Osteoblast (primary cell): ENCODE measurements around the gene KCNJ13. TPM values are rescaled to one million over a fixed set of nuclear protein-coding genes. Genes with fewer than 3 reads are reported as not detected.
"Not testable (repeated sequence)": the region's sequence is repeated elsewhere in the genome, so short reads cannot be mapped to it uniquely, and the experiment has no call there.

Experiments
- DNase-seq: peaks from one replicate; pipeline ENCODE4 v3.0.0; 2011; ENCODE audit warnings: low spot score, mixed read lengths; ENCODE audit not compliant: insufficient read length; ENCODE audit errors: missing footprints
- H2AFZ ChIP-seq: 2 replicates; pipeline ENCODE4 v1.6.0; 2011; ENCODE audit warnings: mild to moderate bottlenecking, low read length
- H3K27ac ChIP-seq: 2 replicates; pipeline ENCODE4 v1.5.1; 2011; ENCODE audit warnings: mild to moderate bottlenecking, low read depth, low read length, moderate library complexity
- H3K27me3 ChIP-seq: 2 replicates; pipeline ENCODE4 v1.6.0; 2012; ENCODE audit warnings: mild to moderate bottlenecking, control low read depth, inconsistent platforms, low read length, moderate library complexity; ENCODE audit not compliant: insufficient read depth
- H3K36me3 ChIP-seq: 2 replicates; pipeline ENCODE4 v1.5.1; 2011; ENCODE audit warnings: mild to moderate bottlenecking, low read length, control low read depth, moderate library complexity; ENCODE audit not compliant: insufficient read depth
- H3K4me1 ChIP-seq: 2 replicates; pipeline ENCODE4 v1.5.1; 2011; ENCODE audit warnings: mild to moderate bottlenecking, low read length, control low read depth, moderate library complexity; ENCODE audit not compliant: insufficient read depth
- H3K4me2 ChIP-seq: 2 replicates; pipeline ENCODE4 v1.6.0; 2011; ENCODE audit warnings: mild to moderate bottlenecking, low read length; ENCODE audit not compliant: insufficient read depth
- H3K4me3 ChIP-seq: fragments of 200-600 bp; sonication (generic); 3 replicates; pipeline ENCODE4 v1.5.1; 2012; ENCODE audit warnings: mild to moderate bottlenecking, low read length, inconsistent platforms; ENCODE audit not compliant: insufficient read depth
- H3K79me2 ChIP-seq: 2 replicates; pipeline ENCODE4 v1.6.0; 2012; ENCODE audit warnings: mild to moderate bottlenecking, low read length, control low read depth, inconsistent platforms; ENCODE audit not compliant: insufficient read depth
- H3K9me3 ChIP-seq: 2 replicates; pipeline ENCODE4 v1.5.1; 2011; ENCODE audit warnings: low read depth, low read length, control low read depth
- H4K20me1 ChIP-seq: 2 replicates; pipeline ENCODE4 v1.6.0; 2012; ENCODE audit warnings: mild to moderate bottlenecking, low read length, control low read depth; ENCODE audit not compliant: insufficient read depth
- small RNA-seq: library from RNA; depleted of rRNA; stranded (forward); fragments of <200 nt; gene quantifications from one replicate; pipeline ENCODE3, GENCODE V24; 2012
- total RNA-seq: library from RNA; depleted of rRNA; stranded (reverse); fragments of >200 nt; gene quantifications from 2 replicates; pipeline ENCODE4 v1.2.3, GENCODE V29; 2012
- TF ChIP-seq, protein P1 (sequence below): IDR thresholded peaks from 2 replicates; pipeline ENCODE4 v1.5.1; 2011; ENCODE audit warnings: mild to moderate bottlenecking, low read depth, low read length, moderate library complexity; ENCODE audit errors: extremely low read depth

The KCNJ13 gene
- total RNA-seq, 1 donor, result not detected

DNA sequence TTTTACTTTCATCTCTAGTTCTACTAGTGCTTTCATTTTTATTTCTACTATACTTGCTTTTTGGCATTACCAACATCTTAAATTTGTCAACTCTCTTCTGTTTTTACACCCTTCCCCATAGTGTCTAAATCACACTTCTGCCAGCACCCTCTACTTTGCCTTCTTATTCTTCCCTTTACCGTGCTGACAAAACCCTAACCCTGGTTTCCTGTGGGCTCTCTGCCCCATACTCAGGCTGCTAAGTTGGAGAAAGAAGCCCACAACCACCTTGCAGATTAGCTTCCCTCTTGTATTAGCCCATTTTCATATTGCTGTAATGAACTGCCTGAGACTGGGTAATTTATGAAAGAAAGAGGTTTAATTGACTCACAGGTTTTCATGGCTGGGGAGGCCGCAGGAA is 54.5 kb downstream of the KCNJ13 start:
- Histone ChIP-seq H3K4me1 (no peaks in the 10 kb centered on the region), H4K20me1 (peaks cover 27% of the 10 kb centered on the region), H3K27ac (no peak overlapping the region), H2AFZ (no peak overlapping the region), H3K4me3 (no peak overlapping the region), H3K9me3 (no peaks in the 10 kb centered on the region), H3K79me2 (peaks cover 93% of the 10 kb centered on the region), H3K4me2 (no peak overlapping the region), H3K27me3 (no peaks in the 10 kb centered on the region), H3K36me3 (peaks cover 21% of the 10 kb centered on the region)
- TF ChIP-seq, protein P1, sequence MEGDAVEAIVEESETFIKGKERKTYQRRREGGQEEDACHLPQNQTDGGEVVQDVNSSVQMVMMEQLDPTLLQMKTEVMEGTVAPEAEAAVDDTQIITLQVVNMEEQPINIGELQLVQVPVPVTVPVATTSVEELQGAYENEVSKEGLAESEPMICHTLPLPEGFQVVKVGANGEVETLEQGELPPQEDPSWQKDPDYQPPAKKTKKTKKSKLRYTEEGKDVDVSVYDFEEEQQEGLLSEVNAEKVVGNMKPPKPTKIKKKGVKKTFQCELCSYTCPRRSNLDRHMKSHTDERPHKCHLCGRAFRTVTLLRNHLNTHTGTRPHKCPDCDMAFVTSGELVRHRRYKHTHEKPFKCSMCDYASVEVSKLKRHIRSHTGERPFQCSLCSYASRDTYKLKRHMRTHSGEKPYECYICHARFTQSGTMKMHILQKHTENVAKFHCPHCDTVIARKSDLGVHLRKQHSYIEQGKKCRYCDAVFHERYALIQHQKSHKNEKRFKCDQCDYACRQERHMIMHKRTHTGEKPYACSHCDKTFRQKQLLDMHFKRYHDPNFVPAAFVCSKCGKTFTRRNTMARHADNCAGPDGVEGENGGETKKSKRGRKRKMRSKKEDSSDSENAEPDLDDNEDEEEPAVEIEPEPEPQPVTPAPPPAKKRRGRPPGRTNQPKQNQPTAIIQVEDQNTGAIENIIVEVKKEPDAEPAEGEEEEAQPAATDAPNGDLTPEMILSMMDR, result no peak
- no peak for DNase-seq

DNA sequence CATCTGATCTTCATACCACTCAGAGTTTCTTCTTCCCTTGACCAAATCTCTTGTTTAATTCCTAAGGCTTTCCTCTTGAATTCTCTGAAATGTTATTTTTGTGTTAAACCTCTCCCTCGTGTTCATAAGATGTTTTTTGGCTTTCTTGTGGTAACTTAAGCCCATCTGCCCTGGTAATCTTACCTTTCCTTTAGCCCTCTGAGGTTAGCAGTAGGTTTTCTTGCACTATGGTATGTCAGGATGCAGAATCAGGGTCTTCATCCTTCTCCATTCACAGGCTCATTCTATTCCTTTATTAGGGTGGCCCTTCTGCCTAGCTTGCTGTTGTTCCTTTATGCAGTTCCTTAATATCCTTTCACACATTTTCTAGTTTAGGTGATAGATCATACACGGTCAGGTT is 55.1 kb downstream of the KCNJ13 start:
- H3K79me2 ChIP-seq, result peaks cover 94% of the 10 kb centered on the region
- H3K36me3 ChIP-seq, result peaks cover 18% of the 10 kb centered on the region
- H4K20me1 ChIP-seq, result peaks cover 27% of the 10 kb centered on the region
- H3K4me3 ChIP-seq, result no peak overlapping the region
- H3K27ac ChIP-seq, result no peak overlapping the region
- H3K27me3 ChIP-seq, result no peaks in the 10 kb centered on the region
- no peak for DNase-seq
- TF ChIP-seq, protein P1, result no peak
- no peaks in the 10 kb centered on the region for H3K4me1 ChIP-seq
- no peak overlapping the region for H2AFZ ChIP-seq
- no peak overlapping the region for H3K4me2 ChIP-seq
- no peaks in the 10 kb centered on the region for H3K9me3 ChIP-seq

DNA sequence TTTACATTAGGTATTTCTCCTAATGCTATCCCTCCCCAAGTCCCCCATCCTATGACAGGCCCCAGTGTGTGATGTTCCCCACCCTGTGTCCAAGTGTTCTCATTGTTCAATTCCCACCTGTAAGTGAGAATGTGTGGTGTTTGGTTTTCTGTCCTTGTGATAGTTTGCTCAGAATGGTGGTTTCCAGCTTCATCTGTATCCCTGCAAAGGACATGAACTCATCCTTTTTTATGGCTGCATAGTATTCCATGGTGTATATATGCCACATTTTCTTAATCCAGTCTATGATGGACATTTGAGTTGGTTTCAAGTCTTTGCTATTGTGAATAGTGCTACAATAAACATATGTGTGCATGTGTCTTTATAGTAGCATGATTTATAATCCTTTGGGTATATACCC is 56.3 kb downstream of the KCNJ13 start:
- H3K27me3 ChIP-seq, H3K4me1 ChIP-seq, H2AFZ ChIP-seq, H3K27ac ChIP-seq, H3K9me3 ChIP-seq, H3K36me3 ChIP-seq, H3K4me2 ChIP-seq, DNase-seq, H3K4me3 ChIP-seq: not testable (repeated sequence)
- H3K79me2 ChIP-seq, result peaks cover 95% of the 10 kb centered on the region
- H4K20me1 ChIP-seq, result peaks cover 23% of the 10 kb centered on the region

Small RNA genes lying within 50 kb of the gene (small RNA-seq; reads per million reads assigned to genes)
- gene RNU6-107P, result not detected

Other genes starting within 250 kb of the KCNJ13 start
- not detected in 2 replicates for gene CHRNG, start 236.9 kb downstream of the KCNJ13 start, total RNA-seq
- gene TIGD1, start 226.0 kb downstream of the KCNJ13 start, total RNA-seq, result 5.8 and 6.8 TPM in 2 replicates
- 70.6 and 83.7 TPM in 2 replicates for gene EIF4E2, start 225.9 kb downstream of the KCNJ13 start, total RNA-seq
- gene EFHD1, start 143.0 kb downstream of the KCNJ13 start, total RNA-seq, result 2.4 and 3.6 TPM in 2 replicates
- 57.2 and 60.7 TPM in 2 replicates for gene GIGYF2, start 79.2 kb downstream of the KCNJ13 start, total RNA-seq
- 0.72 and 0.88 TPM in 2 replicates for gene SNORC, start 93.7 kb upstream of the KCNJ13 start, total RNA-seq
- gene NGEF, start 236.7 kb upstream of the KCNJ13 start, total RNA-seq, result 4.7 TPM in 1 of 2 replicates, not detected in the other